ENCODE data around the gene SORL1-AS1.

DNA sequence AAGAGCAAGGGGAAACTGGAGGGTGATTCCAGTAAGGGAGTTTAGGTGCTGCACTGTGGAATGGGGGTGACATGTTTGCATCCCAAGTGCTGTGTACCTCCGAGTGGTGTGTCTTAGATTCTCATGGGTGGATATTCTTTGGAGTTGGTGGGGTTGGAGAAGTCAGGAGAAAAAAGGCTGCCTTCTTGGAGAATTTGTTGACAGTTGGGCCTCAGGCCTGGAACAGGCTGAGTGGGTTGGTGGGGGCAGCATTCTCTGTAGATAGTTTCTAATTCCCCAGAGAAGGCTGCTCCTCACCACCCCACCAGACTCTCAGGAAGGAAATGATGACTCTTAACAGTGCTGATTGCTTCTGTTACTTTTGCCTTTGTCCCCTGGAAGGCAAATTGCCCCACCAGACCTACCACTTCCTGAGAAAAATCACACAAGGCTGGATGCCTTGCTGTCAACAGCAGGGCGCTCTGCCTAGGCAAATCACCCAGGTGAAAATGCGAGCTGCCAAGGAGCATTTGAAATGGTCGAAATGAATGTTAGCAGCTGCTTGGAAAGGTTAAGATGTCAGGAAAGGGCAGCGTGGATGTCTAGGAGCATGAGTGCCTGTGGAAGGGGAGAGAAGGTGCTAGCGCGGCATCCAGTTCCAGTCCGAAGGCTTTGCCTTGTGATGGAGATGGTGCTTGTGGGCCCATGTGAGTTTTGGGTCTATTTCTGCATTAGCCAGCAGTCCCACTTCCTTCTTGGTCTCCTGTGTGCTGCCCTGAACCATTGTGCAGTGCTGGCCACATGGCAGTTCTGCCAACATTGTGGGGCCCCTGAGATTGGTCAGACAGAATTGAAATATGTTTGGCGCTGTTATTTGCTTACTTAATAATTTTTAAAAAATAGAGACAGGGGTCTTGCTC lies 29.7 kb upstream of the SORL1-AS1 start:
- TF ChIP-seq, protein P1, sequence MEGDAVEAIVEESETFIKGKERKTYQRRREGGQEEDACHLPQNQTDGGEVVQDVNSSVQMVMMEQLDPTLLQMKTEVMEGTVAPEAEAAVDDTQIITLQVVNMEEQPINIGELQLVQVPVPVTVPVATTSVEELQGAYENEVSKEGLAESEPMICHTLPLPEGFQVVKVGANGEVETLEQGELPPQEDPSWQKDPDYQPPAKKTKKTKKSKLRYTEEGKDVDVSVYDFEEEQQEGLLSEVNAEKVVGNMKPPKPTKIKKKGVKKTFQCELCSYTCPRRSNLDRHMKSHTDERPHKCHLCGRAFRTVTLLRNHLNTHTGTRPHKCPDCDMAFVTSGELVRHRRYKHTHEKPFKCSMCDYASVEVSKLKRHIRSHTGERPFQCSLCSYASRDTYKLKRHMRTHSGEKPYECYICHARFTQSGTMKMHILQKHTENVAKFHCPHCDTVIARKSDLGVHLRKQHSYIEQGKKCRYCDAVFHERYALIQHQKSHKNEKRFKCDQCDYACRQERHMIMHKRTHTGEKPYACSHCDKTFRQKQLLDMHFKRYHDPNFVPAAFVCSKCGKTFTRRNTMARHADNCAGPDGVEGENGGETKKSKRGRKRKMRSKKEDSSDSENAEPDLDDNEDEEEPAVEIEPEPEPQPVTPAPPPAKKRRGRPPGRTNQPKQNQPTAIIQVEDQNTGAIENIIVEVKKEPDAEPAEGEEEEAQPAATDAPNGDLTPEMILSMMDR (conservative IDR thresholded peaks at IDR 0.05; ENCODE audit: low read length) = no peak
- TF ChIP-seq EZH2phosphoT487 (IDR thresholded peaks at IDR 0.05; ENCODE audit: borderline replicate concordance, low read depth, low read length) = no peak
